ENCODE data around the gene MACO1.
"Not testable (repeated sequence)": the region's sequence is repeated elsewhere in the genome, so short reads cannot be mapped to it uniquely, and the experiment has no call there.

MACO1 gene

DNA sequence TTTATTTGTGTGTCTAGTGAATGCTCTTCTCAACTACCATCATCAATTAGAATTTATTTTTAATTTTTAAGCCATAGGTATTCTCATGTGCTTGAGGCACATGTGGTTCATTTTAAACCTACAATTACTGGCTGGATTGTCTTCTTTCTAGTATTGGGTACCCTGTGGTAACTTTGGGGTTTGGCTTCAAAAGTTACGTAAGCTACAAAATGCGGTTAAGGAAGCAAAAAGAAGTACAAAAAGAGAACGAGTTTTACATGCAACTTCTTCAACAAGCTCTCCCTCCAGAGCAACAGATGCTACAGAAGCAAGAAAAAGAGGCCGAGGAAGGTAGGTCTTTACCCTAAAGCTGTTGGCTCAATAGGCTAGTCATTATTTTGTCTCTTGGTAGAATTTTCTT lies 25.8 kb downstream of the MACO1 start:
- no peak for DNase-seq (ENCODE audit: low read depth in 2 of 2)

DNA sequence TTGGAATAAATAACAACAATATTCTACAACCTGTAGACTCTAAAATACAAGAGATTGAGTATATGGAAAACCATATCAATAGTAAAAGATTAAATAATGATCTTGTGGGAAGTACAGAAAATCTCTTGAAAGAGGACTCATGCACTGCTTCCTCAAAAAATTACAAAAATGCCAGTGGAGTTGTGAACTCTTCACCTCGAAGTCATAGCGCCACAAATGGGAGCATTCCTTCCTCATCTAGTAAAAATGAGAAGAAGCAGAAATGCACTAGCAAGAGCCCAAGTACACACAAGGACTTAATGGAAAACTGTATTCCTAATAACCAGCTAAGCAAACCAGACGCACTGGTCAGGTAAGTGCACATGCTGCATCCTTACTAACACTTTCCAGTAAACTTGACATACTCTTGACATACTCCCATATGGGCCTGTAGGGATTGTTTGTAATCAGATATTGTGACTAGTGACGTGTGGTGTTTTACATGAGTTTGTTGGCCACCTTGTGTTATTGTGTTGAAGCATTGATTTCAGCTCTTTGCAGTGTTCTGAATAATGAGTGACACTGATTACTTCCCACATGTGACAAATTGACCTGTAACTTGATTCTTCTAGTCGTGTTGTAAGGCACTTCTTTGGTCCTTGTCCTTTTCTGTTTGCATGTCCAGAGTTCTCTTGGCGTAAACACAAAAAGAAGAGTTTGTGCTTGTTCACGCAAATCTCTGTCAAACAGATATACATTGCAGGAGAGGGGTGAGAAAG lies 28.0 kb downstream of the MACO1 start:
- no peak for DNase-seq (ENCODE audit: low read depth in 2 of 2)

- no peak for DNase-seq (ENCODE audit: low read depth in 2 of 2)
Observed at GRCh38 chr1:25460020-25460419, 29.3 kb downstream of the MACO1 start.

DNA sequence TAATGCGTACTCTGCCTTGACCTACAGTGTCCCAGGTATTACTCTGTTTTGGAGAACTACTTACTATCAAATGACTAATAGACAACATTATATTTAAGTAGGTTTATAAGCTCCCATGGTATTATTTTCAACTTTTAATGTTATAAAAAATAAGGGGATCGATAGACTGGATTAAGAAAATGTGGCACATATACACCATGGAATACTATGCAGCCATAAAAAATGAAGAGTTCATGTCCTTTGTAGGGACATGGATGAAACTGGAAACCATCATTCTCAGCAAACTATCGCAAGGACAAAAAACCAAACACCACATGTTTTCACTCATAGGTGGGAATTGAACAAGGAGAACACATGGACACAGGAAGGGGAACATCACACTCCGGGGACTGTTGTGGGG lies 30.1 kb downstream of the MACO1 start:
- DNase-seq (ENCODE audit: low read depth in 2 of 2) = not testable (repeated sequence)

- no peak for DNase-seq (ENCODE audit: low read depth in 2 of 2)
Observed at GRCh38 chr1:25461849-25462248, 31.2 kb downstream of the MACO1 start.

DNA sequence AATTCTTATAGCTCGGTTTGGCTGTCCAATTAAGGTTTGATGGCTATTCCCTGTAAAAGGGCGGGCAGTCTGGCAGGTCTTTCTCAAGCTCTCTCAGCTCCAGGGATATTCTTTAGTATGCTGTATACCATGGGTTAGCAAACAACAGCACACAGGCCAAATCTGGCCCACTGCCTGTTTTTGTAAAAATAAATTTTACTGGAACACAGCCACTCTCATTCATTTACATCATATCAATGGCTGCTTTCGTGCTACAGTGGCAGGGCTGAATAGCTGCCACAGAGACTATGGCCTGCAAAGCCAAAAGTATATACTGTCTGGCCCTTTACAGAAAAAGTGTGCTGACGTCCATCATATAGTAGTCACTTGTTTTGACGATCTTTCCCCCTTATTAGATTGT lies 32.0 kb downstream of the MACO1 start:
- DNase-seq (ENCODE audit: low read depth in 2 of 2) = no peak

GRCh38 chr1:25467193-25467592 lies 36.5 kb downstream of the MACO1 start:
- DNase-seq (ENCODE audit: low read depth in 2 of 2) = no peak

- no peak for DNase-seq (ENCODE audit: low read depth in 2 of 2)
Observed at GRCh38 chr1:25467616-25468015, 36.9 kb downstream of the MACO1 start.

DNA sequence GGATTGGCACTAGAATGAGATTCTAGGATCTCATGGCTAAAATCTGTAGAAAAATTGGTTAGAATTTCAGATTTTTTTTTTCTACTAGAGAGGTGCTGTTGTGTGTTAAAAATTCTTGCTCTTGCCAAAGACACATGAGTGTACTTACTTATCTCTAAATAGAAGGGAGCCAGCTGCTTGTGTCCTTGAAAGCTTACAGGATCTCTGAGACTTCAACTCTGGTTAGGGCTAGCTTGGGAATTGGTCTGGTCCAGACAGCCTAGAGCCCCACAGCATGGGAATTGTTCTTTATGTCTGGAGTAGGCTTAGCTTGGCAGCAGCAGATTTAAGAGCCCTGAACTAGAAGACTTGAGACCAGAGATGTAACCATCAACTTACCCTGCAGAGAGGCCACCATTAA lies 37.3 kb downstream of the MACO1 start:
- no peak for DNase-seq (ENCODE audit: low read depth in 2 of 2)

GRCh38 chr1:25469177-25469576 lies 38.5 kb downstream of the MACO1 start:
- no peak for DNase-seq (ENCODE audit: low read depth in 2 of 2)

- no peak for DNase-seq (ENCODE audit: low read depth in 2 of 2)
Observed at GRCh38 chr1:25472471-25472870, 41.8 kb downstream of the MACO1 start.

DNA sequence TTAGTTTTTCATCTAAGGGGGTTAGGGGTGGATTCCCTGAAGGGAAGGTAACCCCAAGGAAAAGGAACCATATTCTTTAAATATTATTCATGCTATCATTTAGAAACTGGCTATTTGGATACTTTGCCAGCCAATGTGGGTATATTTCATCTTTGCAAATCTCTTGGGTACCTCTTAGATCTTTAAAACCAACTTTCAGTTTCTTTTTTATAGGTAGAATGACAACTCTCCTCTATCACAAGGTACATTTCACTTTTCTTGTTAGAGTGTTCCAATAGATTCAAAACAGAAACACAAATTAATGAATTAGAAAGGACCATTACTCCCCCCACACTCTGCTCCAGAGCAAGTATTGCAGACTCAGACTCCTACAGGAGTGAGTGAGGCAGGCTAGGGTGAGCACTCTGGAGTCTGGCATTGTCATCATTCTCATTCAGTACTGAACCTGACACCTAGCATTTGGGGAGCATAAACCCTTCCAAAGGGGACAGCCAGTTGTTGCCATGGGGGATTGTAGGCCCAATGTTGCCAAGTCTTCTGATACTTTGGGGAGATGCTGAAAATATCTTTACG lies 43.0 kb downstream of the MACO1 start:
- no peak for DNase-seq (ENCODE audit: low read depth in 2 of 2)

GRCh38 chr1:25474439-25475047 lies 43.8 kb downstream of the MACO1 start:
- no peak for DNase-seq (ENCODE audit: low read depth in 2 of 2)

GRCh38 chr1:25476186-25477097 lies 45.7 kb downstream of the MACO1 start:
- no peak for DNase-seq (ENCODE audit: low read depth in 2 of 2)

DNA sequence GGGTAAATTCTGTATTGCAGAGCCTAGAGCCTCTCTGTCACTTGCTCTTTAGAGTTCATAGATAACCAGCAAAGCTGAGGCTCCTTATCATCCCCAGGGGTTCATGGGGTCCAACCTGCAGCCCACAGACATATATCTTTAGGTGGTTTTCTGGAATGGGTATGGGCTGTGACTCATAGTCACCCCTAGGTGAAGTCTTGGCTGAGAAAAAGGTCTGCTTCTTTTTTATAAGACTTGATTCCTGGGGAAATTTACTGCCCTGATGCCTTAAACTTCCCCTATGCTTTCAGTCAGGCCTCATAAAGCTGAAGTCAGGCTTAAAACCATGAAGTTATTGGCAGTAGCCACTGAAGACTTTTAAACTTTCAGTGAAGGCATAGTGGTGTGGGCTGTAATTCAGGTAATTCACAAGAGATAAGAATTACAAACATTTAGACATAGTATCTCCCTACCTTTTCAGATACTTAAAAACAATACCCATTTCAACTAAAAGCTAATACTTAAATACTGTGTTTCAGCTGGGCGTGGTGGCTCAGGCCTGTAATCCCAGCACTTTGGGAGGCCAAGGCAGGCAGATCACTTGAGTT lies 46.8 kb downstream of the MACO1 start:
- no peak for DNase-seq (ENCODE audit: low read depth in 2 of 2)

DNA sequence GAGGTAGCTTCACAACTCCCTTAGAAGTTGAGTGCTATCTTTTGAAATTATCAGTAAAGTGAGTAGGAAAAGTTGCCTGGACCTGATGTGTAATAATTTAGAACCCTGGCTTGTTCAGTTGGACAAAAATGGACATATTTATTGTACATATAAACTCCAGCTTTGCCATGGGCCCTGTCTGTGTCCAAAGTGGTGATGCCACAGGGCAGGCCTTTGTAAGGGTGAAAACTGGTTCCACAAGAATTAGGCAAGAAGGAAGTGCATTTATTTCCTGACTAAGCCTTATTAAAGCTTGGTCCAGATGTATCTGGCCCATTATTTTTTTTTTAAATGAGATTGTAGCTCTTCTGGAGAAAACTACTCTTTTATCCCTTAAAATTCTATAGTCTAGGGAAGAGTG lies 47.9 kb downstream of the MACO1 start:
- DNase-seq (ENCODE audit: low read depth in 2 of 2) = no peak

DNA sequence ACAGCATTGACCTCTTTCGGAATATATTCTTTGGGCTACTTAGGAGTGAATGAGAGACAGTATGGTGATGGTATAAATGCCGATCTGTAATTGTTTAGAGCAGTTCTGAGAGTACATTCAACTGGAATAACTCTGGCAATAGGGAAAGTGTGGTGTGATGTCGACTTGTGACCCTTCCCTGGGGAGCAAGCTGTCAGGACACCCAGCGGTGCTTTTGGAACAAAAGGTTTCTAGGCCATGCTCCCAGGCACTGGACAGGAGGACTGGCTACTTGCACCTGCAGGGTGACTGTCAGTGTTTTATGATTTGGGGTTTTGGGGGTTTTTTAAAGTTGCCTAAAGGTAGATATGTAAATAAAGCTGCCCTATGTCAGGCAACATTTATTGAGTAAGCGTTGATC lies 50.9 kb downstream of the MACO1 start:
- no peak for DNase-seq (ENCODE audit: low read depth in 2 of 2)

GRCh38 chr1:25482211-25482610 lies 51.5 kb downstream of the MACO1 start:
- DNase-seq (ENCODE audit: low read depth in 2 of 2) = no peak

- no peak for DNase-seq (ENCODE audit: low read depth in 2 of 2)
Observed at GRCh38 chr1:25484096-25484495, 53.4 kb downstream of the MACO1 start.

DNA sequence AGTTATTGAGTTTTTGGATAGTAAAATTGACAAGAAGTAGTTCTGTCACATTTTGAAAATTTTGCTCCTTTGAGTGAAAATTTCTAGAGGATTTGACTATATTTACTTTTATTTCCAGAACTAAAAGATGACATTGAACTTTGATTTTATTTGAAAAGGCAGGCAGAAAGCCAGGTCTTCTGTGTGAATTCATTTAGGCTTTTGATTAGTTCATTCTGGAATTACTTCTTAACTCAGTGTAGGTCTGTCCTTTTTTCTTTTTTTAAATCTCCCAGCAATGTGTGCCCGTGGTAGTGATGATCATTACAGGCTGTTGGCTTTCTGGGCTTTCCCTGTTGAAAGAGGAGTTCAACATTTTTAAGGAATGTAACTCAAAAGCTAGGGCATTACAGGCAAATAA lies 53.8 kb downstream of the MACO1 start:
- DNase-seq (ENCODE audit: low read depth in 2 of 2) = no peak

- no peak for DNase-seq (ENCODE audit: low read depth in 2 of 2)
Observed at GRCh38 chr1:25485536-25486411, 55.1 kb downstream of the MACO1 start.
